GM15510 (cell line): ENCODE measurements around the gene ARFGAP3.

Experiments used
- POLR2A ChIP-seq: IDR thresholded peaks from 3 replicates; pipeline ENCODE4 v1.6.1; 2011; ENCODE audit warnings: borderline replicate concordance; ENCODE audit not compliant: insufficient read length; ENCODE audit errors: extremely low read depth

ARFGAP3 gene

DNA sequence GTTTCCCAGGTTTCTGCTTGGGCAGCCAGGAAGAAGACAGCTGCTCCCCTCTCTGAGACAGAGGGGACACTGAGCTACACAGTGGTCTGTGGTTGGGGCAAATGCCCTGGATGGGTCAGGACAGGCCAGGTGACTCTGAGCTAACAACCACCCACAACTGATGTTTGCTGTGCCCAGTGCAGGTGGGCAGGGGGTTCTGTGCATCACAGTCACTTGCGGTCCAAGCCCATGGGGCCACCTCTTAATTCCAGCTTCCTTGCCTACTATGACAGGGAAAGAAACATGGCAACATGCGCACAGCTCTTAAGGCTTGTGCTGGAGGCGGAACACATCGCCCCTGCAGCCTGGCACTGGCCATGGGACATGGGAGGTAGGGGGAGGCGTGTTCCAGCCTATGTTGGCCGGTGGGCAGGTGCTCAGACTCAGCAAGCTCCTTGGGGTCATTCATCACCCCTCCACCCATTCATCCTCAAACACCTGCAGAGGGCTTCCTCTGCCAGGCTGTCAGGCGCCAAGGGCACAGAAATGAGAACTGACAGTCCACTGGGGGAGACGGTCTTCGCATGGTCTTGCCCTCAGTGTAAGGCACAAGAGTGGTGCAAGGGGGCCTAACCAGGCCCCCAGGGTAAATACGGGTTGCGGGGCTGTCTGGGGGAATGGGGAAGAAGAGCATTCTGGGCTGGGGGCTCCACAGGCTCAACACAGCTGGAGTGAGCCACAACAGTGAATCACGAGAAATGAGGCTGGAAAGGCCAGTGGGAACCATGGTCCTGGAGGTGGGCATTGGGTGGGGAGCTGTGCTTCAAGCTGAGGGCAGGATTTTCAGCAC lies 55.6 kb downstream of the ARFGAP3 start:
- TF ChIP-seq POLR2A = no peak

DNA sequence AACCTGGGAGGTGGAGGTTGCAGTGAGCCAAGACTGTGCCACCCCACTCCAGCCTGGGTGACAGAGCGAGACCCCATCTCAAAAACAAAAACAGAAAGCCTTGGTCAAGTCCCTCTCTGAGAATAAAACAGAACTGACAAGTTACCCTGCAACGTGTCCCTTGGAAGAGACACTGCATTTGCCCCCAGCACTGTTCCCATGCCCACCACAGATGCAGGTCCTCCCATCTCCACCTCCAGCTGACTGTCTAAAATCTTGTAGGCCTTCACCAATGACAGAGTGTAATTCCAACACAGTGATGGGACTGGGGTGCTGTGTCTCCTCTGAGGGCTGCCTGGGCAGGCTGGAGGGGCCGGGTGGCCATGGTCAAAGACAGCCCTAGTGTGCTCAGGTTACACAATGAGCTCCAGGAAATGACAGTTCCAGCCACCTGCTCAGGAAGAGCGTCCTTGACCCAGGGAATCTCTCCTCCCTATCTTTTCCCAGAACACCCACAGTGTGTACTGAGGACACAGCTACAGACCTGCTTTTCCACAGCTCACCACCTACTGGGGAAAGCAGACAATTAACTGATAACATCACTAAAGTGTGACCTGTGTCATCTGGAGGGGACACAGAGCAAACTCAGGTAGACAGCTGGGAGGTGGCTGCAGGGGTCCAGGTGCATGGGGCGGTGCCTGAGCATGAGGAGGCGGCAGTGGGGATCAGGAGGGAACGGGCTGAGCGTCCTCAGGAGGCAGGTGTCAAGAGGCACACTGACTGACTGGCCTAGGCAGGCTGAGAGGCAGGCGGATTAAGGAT lies 56.4 kb downstream of the ARFGAP3 start:
- TF ChIP-seq POLR2A = no peak

- no peak for TF ChIP-seq POLR2A
These were observed 57.3 kb downstream of the ARFGAP3 start for GRCh38 chr22:42799461-42800405.

DNA sequence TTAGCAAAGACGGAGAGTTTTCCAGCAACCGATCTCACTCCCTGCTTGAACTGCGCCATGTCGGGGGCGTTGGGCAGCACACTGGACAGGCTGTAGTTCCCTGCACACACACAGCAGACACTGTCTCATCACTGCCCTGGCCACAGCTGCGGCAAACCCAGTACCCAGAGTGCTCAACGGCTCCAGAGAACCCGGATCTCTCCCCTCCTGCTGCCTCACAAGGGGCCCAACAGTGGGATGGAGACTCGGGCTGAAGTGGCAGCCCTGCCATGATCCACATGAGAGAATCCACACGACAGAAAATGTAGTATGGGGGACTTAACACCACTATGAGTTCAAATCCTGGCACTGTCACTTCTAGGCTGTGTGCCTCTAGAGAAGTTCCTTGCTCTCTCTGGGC lies 58.0 kb downstream of the ARFGAP3 start:
- no peak for TF ChIP-seq POLR2A

DNA sequence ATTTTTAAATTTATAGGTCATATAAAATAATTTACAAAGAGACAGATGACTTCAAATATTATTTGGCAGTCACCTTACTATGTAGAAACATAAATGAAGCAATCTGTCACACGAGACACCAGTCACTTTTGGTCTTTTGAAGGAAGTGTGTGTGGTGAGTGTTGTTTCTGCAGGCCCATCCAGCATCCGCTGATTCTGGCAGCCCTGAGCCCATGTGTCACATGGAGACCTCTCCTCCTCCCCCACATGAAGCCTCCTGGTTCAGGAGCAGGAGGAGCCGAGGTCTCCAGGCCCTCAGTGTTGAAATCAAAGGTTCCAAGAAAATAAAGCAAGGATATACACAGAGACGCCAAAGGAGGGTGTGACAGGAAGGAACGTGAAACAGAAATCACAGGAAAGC lies 60.1 kb downstream of the ARFGAP3 start:
- TF ChIP-seq POLR2A = no peak

DNA sequence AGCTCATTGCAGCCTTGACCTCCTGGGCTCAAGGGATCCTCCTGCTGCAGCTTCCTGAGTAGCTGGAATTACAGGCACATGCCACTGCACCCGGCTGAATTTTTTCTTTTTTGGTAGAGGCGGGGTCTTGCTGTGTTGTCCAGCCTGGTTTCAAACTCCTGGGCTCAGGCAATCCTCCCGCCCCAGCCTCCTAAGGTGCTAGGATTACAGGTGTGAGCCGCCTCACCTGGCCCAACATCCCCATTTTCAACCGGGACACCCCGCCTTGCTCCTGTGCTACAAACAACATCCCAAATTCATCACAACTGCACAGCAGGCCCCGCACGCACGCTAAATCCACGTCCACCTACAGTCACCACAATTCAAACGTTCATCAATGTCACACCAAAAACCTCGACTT lies 61.0 kb downstream of the ARFGAP3 start:
- no peak for TF ChIP-seq POLR2A

DNA sequence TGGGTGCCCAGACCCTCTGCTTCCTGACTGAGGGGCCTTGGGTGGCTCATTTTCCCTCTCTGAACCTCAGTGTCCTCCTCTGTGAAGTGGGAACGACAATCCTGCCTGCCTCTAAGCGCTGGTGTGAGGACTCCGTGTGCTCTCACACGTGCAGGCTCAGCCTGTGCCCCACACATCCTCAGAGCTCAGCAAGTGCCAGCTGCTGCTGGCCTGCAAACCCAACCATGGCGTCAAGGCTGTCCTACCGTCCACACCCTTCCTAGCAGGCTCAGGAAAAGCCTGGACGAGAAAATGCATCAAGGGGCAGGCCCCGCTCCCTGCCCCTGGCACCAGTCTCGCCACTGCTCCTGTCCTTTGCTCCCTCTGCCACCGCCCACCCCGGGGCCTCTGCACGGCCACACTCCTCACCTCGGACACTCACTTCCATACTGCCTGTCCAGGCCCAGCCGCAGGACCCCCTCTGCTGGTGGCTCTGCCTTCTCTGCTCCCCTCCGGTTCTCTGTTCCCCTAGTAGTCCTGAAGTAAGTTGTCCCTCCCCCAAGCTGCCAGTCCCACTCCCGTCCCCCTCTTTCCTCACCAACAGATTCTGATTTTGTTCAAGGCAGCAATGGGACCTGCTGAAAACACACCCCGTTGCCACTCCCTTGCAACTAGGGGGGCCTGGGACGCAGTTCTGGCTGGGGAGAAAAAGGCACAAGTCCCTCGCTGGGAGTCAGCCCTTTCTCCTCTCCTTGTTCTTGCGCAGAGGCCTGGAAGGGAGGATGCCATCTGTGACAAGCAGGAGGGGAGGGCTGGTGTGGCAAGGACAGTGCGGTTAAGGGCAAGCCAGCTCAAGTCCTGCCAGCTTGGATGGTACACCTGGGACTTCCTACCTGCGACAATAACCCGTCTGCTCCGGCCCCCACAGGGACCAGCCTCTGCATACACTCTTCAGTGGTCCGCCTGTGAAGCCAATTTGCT lies 62.2 kb downstream of the ARFGAP3 start:
- no peak for TF ChIP-seq POLR2A

DNA sequence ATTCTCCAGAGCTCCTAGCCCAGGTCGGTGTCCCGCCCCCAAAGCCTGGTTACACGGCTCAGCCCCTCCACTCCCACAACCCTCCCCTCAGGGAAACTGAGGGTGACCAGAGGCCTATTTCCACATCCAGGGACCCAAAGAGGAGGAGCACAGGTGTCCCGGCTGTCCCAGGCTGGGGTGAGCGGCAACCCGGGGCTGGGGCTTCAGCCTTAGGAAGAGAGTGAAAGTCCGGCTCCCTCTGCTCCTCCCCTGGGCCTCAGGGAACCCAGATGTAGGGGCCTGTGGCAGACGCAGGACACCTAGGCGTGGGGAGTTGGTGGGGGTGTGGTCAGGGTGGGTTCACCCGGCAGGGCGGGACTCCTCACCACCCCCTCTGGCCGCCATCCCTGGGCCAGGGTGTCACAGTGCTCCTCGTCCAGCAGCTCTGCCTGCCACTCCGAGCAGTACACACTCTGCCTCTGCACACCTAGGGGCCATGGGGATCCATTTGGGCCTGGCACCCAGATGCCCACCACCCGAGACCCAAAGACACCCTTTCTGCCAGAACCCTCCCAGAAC lies 63.1 kb downstream of the ARFGAP3 start:
- no peak for TF ChIP-seq POLR2A

DNA sequence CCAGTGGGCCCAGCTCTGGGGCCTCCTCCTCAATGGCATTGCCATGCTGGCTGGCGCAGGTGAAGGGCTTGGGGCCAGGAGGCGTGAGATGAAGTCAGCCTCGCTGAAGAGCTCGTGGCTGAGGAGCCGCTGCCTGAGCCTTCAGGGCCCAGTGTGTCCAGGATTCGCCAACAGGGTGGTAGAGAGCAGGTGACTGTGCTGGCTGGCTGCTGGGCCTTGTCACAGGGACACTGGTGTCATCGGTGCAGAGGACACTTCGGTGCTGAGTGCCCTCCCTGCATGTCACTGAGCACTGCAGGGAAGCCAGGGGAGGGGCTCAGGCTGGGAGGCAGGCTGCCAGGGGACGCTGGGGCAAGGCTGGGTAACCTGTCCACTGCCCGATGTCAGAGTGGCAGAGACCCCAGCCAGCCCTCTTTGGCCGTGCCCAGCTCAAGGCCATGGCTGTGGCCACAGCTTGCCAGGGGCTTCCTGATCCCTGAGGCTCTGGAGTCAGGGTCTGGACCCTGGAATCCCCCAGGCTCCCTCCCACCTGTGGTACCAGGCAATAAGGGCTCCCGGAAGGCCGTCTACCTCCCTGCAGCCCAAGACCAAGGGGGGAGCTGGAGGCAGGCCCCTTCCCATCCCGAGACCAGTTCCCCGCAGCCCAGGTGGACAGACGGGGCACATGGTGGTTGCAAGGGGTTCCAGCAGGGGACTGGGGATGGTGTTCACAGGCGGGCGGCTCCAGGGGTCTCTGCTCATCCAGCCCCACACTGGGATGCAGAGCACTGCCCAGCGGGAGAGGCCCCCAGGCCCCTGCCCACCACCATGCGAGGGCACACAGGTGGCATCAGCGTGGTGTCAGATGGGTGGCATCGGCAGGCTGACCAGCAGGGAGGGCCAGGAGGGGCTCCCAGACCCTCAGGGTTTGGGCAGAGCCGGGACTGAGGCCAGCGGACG lies 63.9 kb downstream of the ARFGAP3 start:
- TF ChIP-seq POLR2A = no peak

DNA sequence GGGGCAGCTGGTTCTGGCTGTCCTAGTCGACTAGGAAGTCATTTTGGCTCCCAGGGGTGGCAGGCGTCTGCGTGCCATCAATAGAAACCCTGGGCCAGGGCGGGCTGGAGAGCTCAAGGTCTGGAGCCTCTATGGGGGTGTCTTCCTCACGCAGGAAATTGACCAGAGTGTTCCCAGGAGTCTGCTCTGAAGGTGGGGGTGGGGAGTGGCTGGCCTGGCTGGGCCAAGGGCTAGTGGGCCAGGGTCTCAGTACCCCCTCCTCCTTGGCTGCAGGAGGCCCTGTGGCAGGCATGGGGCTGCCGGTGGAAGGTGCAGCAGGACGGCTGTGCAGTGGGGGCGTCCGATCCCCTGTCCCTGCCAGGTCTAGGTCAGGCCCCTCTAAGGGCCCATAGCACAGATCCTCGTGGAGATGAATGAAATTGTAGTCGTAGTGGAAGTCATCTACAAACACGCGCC lies 64.6 kb downstream of the ARFGAP3 start:
- TF ChIP-seq POLR2A = no peak

- no peak for TF ChIP-seq POLR2A
These were observed 65.2 kb downstream of the ARFGAP3 start for GRCh38 chr22:42791721-42792452.

DNA sequence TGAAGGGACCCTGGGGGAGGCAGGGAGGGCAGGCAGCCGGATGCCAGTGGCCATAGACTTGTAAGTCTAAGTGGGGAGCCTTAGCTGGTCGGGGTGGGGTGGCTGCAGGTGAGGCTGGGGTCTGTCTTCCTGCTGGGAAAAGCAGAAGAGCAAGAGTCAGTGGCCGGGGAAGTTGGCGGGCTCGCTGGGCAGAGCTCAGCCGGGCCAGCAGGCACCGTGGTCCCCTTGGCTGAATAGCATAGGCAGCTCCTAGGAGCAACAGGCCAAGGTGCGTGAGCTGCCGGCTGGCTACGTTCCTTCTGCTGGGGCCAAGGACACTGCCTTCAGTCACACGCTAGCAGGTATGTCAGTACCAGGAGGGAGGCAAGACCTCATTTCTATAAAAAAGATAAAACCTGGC lies 68.6 kb downstream of the ARFGAP3 start:
- TF ChIP-seq POLR2A = no peak
